ENCODE measurements around the gene HIGD2B.

- no peak for TF ChIP-seq GATA3 (IDR thresholded peaks at IDR 0.05; ENCODE audit: low read depth, low read length)
- TF ChIP-seq GATA2 (IDR thresholded peaks at IDR 0.05; ENCODE audit: low read depth, low read length) = no peak
Observed at GRCh38 chr15:72685925-72686794, at the start of gene HIGD2B, which contains the start of gene BBS4.

Measured in SH-SY5Y (cell line).